GM04504 (cell line): ENCODE measurements around the gene C1orf21.
A peak's percentile ranks its signal among the peaks of the same experiment; 100 is the strongest.

Source experiments
- DNase-seq: peaks from one replicate; pipeline ENCODE4 v3.0.0-alpha.2; 2012; ENCODE audit warnings: low read depth

The C1orf21 gene

GRCh38 chr1:184486761-184487445, 100.1 kb downstream of the C1orf21 start:
- no peak for DNase-seq

GRCh38 chr1:184487531-184488193, 100.8 kb downstream of the C1orf21 start:
- DNase-seq: no peak

DNA sequence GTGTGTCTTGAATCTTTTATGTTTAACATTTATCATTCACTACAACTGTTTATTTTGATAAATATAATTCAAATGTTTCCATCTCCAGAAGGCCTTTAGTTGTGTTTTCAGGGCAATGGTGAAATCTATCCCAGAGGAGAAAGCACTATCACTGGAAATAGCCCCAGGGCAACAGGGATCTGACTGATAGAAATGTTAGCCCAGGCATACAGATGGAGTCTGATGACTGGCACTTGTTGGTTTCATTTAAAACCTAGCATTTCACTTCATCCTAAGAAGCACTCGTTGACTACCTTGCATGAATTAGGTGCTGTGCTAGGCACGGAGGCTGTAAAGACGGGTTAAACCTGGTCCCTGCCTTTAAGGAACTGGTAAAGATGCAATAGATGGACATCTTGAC, 103.1 kb downstream of the C1orf21 start:
- DNase-seq: no peak

DNA sequence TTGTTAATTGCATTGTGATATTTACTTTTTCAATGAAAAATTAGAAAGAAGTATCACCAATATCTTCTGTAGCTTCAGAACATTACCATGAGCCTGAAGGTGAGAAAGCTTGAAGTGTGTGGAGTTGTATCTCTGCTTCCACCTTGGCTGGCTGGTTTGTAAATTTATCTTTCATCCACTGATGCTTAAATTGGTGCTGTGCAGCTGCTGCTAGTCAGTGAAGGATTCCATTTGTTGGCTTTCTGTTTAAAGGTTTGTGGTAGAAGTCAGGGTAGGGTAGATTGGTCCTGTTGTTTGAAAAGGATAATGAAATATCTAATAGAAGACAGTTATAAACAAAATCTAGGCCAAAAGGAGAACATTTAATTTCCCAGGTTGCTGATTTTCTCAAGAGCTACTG, 105.7 kb downstream of the C1orf21 start:
- no peak for DNase-seq

DNA sequence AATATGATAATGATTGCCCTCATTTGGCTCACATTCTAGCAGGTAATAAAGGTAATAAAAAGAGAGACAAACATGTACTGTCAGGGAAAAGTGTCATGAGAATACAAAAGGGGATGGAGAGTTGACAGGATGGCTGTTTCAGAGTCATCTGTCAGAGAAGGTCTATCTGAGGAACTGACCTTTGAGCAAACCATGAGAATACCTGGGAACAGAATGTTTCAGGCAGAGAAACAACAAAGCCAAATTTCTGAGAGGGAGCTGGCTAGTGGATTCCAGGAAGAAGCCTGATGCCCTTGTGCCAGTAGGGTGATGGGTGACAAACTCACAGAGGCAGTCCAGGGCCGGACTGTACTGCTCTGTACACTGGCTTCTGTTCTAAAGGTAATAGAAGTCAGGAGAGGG, 107.2 kb downstream of the C1orf21 start:
- DNase-seq: no peak

DNA sequence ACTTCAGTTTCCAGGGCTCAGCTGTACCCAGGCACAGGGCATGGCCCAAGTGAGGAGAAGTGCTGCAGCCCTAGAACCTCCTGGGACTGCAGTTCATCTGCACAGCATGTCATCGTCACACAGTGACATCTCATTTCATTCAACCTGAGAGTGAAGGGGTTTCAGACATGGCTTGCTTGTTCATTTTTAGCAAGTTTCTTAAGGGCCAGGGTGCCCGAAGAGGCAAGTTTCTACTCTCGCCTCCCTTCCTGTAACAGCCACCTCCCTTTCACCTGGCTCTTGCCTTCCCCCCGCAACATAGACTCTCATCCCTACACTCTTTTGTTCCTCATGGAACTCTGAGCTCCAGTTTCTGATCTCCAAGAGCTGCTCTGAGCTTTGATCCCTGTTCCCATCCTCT, 108.1 kb downstream of the C1orf21 start:
- DNase-seq: no peak

DNA sequence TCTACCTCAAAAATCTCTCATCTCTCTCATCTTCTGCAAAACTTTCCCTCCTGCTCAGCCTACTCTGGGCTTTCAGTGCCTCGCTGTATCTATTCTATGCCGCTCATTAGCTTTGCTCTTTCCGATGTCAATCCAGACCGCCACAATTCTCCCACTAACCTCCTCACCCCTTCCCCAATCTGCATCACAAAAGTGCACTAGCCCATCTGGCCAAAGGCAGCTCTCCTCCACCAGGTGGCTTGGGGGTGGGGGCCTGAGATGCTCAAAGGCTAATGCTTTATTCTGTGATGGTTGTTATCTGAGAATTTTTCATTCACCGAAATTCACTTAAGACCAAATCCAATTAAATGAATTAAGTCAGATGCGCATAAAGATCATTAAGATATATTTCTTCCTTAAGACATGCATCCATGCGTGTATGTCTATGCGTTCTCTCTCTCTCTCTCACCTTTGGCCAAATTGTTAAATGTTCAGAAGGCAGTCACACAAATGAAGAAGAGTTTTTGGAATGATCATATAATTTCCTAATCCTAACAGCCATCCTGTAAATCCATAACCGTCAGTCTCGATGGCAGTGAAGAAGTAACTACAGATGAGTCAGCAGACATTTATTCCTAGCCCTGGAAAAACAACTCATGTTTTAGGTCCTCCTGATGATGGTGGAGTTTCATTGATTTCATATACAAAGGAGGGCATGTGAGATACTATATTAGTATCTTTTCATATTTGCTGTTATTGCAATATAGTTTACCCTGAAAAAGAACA, 111.3 kb downstream of the C1orf21 start:
- no peak for DNase-seq

- no peak for DNase-seq
Observed at GRCh38 chr1:184499616-184500015, 112.8 kb downstream of the C1orf21 start.

DNA sequence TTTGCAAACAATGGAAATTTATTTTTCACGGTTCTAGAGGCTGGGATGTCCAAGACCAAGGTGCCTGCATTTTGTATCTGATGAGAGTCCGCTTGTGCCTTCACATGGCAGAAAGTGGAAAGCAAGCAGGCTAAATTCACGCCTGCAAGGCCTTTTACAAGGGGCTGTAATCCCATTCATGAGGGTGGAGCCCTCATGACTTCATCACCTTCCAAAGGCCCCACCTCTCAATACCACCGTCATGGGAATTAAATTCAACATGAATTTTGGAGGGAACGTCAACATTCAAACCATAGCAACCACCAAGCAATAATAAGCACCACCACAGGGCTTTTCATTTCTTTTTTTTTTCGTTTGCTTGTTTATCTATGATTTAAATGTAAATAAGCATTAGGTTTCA, 115.3 kb downstream of the C1orf21 start:
- no peak for DNase-seq

- no peak for DNase-seq
Observed at GRCh38 chr1:184503221-184503749, 116.5 kb downstream of the C1orf21 start.

DNA sequence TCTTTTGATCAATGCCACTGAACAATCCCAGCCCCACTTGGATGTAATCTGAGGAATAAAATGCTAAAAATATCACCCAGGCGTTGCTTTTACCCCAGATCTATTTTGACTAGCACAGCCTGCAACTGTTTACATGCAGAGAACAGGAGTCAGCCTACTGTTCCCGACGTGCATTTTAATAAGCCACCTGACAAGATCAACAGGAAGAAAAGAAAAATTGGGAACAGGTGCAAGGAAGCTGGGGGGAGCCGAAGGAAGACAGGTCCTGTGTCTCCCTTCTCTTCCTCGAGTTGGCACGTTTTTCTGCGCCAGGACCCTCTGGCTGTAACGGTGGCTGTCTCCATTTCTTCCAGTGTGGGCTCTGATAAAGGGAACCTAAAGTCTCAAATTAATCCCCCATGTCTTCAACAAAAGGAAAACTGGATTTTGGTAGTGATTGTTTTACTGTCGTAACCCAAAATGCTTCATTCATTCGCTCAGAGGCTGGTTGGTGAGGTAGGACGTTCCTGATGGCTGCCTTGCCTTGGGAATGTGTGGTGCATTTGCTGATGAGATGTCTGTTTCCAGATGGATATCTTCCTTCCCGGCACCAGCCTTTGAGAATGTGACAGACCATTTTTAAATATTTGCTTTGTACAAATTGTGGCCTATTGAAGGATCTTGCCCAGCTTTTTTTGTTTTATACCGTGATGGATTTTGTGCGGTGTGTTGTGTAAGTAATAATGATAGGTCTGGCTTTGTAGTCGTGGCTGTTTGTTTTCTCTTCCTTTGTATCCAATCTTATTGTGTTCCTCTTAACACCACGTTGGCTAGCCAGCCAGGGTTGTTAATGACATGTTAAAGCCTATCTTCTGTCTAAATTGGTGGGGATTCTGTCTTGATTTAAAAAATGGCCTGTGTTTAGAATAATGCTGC, 117.5 kb downstream of the C1orf21 start:
- no peak for DNase-seq

DNA sequence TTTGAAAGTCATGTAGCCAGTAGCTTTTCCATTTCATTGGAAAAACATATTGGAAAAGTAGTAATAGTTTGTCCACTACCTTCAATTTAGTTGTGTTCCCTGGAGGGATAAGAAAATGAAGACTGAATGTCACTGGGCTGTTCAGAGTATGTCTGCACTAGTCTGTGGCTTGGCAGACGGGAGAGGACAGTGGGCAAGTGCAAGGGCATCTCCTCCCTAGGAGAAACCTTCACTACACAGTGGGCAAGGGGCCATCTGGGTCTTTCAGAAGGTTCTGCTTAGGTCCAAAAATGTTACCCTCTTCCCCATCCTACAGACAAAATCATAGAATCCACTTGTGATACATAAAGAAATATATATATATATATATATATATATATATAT, 118.1 kb downstream of the C1orf21 start:
- no peak for DNase-seq

DNA sequence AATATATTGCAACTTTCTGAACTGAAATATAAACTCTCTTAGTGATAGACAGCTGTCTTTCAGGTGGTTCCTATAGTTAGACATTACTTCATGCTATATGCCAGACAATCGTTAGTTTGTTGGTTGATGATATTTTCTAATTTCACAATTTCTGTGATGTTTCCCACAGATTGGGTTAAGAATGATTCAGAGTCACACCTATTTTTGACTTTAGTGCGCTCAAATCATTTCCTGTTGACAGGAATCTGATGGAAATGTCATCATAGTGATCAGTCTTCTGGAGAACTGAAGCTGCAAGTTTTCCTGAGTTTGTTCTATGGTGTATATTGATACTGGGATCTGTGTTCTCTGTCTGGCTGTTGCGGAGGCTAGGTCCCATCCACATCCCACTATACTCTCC, 119.7 kb downstream of the C1orf21 start:
- DNase-seq: no peak

DNA sequence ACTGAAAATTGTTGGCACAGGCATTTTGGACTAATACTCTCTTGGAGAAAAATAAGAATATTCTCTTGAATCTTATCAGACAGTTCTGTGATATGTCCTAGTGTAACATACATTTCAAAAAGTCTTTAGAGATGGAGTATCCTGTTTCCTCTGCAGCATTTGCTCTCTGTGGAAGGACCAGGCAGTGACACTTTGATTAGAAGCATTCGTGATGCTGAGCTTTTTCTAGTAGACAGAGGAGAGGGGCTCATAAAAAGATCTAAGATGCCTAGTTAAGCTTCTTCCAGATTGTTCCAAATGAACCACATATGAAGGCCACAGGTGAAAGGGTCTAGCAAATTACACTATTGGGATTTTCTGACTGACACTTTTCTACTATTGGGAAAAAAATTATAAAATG, 120.3 kb downstream of the C1orf21 start:
- DNase-seq: no peak

GRCh38 chr1:184507604-184508280, 120.9 kb downstream of the C1orf21 start:
- no peak for DNase-seq

DNA sequence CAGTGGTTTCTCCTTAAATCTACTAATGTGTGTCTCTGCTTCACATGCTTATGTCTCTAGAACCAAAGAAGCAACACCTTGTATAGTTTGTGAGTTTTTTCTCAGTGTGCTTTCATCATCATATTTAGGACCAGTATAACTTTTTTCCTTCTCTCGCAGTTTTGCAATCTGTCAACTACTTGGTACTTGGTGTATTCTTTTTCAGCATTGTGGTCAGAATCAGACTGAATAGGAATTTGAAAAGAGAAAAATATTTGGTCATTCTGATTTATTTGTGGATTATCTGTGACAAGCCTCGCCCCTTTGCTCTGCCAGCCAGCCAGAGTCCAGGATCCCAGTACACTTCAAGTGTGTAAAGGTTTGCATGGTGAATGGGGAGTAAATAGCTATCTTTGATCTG, 122.3 kb downstream of the C1orf21 start:
- no peak for DNase-seq

- DNase-seq: no peak
Observed at GRCh38 chr1:184510110-184510509, 123.3 kb downstream of the C1orf21 start.

- DNase-seq: no peak
Observed at GRCh38 chr1:184512724-184513123, 125.9 kb downstream of the C1orf21 start.

DNA sequence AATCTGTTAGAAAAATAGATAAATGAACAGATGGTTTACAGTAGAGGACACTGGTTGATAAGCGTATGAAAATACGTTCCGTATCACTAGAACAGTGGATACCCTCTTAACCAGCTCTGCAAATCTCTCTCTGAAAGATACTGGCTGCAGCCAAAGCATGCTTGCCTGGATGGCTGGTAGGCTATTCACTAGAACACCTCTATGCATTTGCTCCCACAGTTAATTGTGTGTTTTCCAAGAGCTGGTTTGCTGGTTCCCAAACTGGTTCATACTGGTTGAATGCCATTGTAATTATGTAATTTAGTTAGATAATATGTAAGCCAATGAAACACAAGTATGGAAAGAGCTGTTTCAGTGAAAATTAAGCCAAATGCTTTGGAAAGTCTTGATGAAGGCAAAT, 126.6 kb downstream of the C1orf21 start:
- DNase-seq: no peak

- peak; percentile 31 for DNase-seq
Observed at GRCh38 chr1:184513966-184514365, 127.1 kb downstream of the C1orf21 start.

DNA sequence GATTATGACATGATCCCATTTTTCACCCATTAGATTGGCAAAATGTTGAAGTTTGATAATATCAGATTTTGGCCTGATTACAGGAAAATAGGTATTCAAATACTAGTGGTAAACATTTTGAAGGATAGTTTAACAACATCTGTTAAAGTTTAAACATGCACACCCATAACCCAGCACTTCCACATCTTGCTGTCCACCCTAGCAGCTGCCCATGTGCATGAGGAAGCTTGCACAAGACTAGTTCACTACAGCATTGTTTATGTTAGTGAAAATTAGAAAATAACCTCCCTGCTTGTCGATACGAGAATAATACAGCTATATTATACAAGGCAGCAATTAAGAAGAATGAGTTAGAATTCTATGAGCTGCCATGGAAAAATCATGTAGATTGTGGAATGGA, 127.6 kb downstream of the C1orf21 start:
- no peak for DNase-seq
